Glomerular visceral epithelial cell (primary cell): Measurements from ENCODE around the gene ZNF853.
A peak's percentile ranks its signal among the peaks of the same experiment; 100 is the strongest.

Experiments used
- DNase-seq: peaks from one replicate; pipeline ENCODE4 v3.0.0-alpha.2; 2016; ENCODE audit errors: extremely low spot score

The ZNF853 gene

DNA sequence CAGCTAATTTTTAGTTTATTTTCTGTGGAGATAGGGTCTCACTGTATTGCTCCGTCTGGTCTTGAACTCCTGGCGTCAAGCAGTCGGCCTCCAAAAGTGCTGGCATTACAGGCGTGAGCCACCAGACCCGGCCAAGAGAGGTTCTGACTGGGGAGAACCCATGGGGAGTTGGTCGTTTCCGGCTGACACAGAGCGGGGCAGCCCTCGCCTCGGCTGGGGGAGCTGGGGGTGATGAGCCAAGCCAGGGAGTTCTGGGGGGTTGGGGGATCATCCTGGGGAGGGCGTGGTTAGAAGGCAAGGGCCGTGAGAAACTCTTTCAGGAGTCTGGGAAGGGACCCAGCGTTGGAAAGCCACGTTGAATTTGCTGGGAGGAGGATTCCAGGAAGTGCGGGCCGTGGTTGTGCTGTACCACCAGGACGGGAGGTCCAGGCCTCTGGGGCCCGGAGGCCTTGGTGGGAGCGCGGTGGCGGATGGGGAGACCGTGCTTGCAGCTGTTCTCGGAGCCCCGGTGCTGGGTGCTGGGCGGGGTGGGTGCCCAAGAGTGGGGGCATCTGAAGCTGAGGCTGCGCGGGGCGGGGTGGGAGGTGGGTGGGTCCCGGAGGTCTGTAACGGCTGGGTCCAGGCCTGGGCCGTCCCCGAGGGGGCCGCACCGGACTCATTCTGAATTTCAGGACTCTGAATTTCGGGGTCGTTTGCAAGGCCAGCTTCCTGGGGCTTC lies 8.4 kb upstream of the ZNF853 start:
- DNase-seq = no peak

DNA sequence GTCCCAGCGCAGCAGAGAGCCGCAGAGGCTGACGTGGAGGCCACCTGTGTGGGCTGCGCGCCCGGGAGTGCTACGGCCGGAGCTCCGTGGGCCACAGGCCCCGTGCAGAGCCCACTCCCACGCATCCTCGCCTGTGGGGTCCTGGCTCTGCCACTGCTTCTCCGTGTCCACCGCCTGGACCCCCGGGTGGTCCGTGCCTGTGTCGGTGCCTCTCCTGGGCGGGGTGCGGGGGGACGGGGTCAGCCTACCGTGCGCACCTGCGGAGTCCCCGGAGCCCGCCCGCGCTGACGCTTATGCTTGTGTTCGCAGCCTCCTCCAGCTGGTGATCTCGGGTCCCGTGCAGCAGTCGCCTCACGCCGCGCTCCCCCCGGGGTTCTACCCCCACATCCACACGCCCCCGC lies 7.8 kb upstream of the ZNF853 start:
- DNase-seq = no peak

DNA sequence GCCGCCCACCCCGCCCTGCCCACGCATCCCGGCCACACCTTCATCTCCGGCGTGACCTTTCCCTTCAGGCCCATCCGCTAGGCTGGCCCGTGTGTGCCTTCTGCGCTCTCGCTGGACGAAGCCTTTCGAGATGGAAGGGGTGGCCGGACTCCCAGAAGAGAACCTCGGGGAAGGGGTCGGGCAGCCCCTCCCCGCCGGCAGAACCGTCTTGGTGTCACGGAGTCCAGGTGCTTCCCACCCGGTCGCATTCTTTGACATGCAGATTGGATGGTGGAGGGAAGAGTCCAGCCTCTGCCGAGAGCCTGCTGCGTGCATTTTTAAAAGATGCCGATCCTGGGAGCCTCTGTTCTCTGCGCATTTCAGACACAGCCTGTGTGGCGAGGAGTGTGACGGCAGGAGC lies 7.3 kb upstream of the ZNF853 start:
- no peak for DNase-seq

DNA sequence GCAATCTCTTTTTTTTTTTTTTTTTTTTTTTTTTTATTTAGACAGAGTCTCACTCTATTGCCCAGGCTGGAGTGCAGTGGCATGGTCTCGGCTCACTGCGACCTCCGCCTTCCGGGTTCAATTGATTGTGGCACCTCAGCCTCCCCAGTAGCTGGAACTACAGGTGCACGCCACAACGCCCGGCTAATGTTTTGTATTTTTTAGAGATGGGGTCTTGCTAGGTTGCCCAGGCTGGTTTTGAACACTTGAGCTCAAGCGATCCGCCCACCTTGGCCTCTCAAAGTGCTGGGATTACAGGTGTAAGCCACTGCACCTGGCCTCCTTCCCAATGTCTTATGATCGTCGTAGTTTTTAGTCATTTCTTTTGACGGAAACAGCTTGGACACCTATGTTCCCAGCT lies 6.6 kb upstream of the ZNF853 start:
- no peak for DNase-seq

DNA sequence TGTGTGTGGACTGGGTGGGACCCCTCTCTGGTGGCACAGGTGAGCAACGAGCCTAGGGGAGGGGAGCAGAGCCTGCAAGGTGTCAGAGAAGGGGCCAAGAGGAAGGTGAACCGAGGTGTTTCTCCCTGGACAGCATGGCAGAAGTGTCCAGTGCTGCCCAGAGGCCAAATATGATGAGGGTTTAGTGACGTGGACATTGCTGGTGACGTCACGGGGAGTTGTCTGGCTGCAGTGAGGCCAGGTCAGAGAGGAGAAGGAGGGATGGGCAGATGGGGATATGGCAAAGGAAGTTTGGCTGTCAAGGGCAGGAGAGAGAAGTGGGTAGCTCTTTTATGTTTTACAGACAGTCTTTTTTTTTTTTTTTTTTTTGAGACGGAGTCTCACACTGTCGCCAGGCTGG lies 2.6 kb upstream of the ZNF853 start:
- no peak for DNase-seq

DNA sequence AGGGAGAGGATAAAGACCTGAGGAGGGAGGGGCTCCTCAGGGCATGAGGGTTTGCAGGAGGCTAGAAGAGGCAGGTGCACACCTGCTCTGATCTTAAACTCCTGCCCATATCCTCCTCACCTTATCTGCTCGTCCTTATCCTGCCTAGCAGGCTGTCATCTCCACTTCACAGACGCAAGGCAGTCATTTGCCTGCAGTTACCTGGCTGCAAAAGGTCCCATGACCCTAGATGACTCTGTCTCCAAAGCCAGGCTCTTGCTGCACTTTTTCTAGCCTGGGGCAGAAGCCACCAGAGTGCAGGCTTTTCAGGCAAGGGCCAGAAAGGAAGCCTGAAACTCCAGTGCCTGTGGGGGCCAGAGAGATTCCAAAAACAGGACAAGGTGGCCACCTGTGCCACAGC lies 1.7 kb upstream of the ZNF853 start:
- DNase-seq = no peak

DNA sequence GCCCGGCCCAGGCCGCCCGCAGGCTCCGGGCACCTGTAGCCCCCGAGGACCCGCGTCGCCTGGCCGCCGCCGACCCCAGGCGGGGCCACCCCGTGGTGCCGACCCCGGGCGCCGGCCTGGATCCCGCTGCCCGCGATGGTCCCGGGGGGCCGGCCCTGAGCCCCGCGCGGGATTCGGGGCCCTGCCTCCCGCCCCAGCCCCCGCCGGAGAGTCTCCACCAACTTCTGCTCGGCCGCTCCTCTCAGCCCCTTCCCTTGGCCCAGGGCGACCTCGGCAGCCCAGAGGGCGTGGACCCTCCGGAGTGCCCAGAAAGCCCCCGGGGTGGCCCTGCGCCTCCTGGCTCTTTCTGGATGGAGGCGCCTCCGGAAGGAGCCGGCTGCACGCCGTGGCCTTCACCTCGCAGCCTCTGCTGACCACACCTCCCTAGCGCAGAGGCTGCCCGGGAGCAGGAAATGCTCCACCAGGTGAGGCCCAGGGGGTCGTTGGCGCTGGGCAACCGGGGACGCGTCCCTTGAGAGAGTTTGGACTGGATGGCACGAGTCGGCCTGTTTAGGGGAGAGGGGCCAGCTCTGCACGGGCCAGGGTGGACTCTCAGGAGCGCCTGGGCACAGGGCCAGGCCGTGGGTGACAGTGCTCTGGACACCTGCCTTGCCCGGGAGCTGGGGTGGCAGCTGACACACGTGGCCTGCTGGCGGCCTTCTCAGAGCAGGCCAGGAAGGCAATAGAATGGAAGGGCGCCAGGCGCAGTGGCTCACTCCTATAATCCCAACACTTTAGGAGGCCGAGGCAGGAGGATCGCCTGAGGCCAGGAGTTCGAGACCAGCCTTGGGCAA lies 529 bp downstream of the ZNF853 start:
- DNase-seq = peak; percentile 16

DNA sequence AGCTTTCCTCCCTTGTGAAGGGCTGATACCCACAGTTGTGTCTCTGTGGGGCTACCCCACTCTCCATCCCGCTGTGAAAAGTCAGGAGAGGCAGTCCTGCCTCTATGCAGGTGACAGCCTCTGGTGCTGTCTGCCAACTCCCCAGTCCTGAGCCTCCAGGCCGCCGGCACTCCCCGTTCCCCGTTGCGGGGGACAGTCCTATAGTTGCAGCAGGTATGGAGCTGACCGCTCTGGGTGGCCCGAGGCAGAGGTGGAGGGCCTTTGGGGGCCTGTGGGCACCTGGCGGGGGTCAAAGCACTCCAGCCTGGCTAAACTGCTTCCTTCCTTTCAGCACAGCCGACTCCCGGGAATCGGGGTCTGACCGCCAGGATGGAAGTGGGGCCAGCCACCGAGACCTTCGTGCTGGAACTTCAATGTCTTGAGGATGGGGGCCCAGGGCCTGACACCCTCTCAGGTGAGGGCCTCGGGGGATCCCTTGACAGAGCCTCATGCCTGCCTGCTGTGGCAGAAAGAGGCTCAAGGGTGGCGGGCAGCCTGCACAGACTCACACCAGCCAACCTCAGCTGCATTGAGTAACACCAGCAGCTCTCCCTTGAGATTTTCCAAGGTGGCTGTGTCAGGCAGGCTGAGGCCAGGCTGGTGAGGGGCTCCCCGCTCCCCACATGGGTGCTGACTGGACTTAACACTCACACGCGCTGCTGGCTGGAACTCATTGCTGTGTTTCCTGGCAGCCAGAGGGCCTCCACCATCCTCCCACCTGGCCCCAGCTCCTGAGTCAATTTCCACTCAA lies 1.6 kb downstream of the ZNF853 start:
- DNase-seq = no peak

DNA sequence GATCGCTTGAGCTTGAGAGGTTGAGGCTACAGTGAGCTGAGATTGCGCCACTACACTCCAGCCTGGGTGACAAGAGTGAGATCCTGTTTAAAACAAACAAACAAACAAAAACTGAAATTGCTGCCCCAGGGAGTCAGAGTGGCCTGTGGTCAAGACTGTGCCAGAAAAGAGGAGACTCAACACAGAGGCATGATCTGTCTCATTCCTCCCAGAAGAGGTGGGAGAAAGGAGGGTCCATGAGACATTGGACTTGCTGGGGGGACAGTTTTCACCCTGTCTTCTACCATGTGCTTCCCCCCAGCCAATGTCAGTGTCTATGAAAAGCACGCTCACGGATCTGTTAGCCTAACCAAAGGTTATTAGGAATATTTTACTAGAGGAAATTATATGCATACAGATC lies 3.2 kb downstream of the ZNF853 start:
- DNase-seq = no peak

DNA sequence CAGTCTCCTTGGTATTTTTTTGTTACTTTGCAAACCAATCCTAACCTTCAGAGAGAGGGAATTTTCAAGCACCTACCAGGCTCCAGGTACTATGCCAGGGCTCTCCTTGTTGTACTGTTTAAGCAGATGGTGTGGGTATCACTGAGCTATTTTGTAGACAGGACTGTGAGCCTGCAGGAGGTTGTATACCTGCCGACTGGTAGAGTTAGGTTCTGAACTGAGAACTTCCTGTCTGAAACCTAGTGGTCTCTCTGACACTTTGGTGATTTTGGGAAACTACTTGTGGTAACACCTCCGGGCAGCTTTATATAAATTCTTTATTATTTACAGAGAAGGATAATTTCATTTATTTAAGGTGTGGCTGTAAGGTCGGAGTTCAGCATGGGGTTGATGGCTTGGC lies 4.6 kb downstream of the ZNF853 start:
- DNase-seq = no peak

DNA sequence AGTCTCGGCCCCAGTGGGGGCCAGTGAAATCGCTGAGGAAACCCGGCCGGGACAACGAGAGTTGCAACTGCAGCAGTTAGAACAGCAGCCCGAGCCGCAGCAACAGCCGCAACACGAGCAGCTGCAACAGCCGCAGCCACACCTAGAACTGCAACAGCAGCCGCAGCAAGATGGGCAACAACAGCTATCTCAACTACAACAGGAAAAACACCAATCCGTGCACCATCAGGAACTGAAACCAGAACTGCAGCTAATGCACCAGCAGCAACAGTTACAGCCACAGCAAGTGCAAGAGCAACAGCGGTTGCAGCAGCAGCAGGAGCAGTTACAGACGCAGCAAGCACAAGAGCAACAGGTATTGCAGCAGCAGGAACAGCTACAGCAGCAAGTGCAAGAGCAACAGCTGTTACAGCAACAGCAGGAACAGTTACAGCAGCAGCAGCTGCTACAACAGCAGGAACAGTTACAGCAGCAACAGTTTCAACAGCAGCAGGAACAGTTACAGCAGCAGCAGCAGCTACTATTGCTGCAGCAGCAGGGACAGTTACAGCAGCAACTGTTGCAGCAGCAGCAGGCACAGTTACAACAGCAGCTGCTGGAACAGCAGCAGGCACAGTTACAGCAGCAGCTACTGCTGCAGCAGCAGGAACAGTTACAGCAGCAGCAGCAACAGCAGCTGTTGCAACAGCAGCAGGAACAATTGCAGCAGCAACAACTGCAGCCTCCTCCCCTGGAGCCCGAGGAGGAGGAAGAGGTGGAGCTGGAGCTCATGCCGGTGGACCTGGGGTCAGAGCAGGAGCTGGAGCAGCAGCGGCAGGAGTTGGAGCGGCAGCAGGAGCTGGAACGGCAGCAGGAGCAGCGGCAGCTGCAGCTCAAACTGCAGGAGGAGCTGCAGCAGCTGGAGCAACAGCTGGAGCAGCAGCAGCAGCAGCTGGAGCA lies 6.1 kb downstream of the ZNF853 start:
- no peak for DNase-seq

DNA sequence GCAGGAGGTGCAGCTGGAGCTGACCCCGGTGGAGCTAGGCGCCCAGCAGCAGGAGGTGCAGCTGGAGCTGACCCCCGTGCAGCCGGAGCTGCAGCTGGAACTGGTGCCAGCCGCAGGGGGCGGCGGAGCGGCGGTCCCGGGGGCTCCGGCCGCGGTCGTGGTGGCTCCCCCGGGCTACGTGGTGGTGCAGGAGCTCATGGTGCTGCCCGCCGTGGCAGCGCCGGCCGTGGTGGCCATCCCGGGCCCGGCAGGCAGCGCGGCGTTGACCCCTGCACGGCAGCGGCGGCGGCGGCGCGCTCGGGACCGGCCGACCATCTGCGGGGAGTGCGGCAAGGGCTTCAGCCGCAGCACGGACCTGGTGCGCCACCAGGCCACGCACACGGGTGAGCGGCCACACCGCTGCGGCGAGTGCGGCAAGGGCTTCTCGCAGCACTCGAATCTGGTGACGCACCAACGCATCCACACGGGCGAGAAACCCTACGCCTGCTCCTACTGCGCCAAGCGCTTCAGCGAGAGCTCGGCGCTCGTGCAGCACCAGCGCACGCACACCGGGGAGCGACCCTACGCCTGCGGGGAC lies 6.8 kb downstream of the ZNF853 start:
- no peak for DNase-seq

DNA sequence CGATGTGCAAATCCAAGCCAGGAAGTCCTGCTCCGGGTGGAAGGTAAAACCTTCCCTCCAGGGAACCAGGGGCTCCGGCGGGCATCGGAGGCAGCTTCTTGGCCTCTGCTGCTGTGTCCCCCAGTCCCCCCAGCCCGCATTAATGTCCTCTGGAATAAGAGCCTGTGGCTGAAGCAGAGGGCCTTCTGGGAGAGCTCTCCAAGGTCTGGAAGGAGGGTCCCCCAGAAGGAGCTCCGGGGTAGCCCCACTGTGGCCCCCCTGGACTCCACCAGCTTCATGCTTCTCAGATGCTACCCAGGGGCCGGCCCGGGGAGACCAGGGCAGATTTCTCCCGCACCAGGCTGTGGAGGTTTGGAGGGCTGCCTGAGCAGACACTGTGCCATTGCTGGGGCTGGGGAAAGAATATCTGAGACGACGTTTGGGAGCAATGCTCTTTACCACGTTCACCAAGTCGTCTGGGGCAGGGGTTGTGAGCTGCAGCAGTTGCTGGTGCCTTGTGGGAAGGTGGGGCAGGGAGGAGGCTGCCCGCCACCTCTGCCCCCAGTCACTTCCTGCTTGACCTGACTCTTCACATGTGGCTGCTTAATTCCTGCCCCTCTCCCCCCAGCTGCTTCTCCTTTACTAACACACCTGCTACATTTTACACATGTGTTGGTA lies 8.3 kb downstream of the ZNF853 start:
- DNase-seq = no peak

DNA sequence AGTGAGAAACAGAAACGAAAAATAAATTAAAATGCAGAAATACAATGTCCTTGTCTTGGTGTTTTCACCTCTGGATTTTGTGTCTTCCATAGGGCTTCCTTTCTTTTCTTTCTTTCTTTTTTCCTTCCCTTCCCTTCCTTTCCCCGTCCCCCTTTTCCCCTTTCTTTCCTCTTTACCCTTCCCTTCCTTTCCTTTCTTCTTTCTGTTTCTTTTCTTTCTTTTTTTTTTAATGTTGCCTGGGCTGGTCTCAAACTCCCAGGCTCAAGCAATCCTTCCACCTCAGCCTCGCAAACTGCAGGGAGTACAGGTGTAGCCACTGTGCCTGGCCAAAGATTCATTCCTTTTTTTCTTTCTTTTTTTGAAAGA lies 8.8 kb downstream of the ZNF853 start:
- DNase-seq = no peak

DNA sequence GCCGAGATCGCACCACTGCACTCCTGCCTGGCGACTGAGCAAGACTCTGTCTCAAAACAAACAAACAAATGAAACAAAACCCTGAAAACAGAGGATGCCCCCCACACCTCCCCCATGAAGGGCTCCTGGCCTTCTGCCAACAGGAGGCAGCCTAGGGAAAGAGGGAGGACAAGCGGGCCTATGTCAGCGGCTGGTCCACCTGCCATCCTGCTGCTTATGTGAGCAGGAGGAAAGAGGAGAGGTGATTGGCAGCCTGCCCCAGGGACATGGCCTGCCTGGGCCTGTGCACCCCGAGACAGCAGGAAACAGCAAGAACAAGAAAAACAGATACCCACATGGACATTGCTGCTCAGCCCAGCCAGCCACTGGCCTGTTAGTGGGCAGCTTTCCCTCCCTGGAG lies 12.6 kb downstream of the ZNF853 start:
- no peak for DNase-seq

DNA sequence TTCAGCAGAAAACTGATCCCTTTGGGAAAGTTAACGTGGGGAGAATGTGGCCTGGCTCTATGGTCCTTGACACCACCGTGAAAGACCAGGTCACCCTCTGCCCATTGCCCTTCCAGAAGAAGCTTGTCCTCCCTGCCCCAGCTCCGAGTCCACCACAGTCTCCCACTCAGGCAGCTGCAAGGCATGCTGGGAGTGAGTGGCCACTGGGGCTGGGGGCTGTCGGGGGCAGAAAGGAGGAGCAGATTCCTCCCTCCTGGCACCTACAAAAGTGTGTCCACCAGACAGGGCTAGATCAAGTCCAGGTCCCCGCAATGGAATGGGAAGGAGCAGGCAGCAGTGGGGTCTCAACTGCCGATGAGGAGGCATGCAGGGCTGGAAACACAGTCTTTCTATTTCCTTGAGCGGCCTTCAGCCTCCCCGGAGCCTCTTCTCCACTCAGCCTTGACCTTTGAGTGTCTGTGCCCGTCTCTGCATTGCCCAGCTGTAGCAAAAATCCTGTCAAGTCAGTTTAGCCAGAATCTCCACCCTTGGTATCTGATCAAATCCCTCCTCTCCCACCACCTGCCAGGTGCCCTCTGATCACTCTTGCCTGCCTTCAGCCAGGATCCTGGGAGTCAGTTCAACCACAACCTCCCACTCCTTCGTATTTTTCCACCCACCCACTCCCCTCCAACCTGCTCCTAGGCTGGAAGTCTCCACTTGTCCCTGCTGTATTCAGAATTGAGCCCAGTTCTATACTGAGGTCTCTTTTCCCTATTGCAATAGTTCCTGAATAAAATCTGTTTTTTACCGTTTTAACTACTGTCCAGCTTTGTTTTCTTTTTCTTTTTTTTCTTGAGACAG lies 14.8 kb downstream of the ZNF853 start:
- no peak for DNase-seq

DNA sequence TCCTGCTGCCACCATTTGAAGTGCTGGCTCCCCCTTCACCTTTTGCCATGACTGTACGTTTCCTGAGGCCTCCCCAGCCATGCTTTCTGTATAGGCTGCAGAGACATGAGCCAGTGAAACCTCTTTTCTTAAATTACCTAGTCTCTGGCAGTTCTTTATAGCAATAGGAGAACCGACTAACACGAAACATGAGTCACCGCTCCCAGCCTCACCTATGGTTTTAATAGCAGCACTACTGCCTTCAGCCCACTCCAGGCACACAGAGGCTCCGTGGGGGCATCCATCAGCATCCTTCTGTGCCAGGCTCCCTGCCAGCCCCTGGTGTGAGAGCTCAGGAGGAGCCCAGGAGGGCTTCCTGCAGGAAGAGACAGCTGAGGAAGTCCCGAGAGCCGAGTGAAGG lies 16.2 kb downstream of the ZNF853 start:
- DNase-seq = no peak

DNA sequence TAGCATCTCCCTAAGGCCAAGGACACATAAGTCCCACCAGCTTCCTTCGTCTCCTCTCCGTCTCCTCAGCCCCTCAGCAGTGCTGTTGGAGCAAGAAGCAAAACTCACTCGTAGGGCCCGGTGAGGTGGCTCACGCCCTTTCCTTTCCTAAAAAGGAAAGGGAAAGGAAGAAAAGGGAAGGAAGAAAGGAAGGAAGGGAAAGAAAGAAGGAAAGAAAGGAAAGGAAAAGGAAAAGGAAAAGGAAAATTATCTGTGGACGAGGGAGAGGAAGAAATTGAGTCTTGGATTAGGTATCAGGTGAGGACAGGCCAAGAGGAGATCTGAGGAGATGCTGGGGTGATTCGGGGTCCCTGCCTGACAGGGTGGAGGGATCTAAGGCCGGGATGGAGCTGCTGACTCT lies 18.6 kb downstream of the ZNF853 start:
- no peak for DNase-seq

DNA sequence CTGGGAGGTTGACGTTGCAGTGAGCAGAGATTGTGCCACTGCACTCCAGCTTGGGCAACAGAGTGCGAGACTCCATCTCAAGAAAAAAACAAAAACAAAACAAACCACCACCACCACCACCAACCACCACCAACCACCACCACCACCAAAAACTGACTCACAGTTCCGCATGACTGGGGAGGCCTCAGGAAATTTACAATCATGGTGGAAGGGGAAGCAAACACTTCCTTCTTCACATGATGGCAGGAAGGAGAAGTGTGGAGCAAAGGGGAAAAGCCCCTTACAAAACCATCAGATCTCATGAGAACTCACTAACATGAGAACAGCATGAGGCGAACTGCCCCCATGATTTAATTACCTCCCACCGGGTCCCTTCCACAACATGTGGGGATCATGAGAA lies 19.6 kb downstream of the ZNF853 start:
- DNase-seq = peak; percentile 38
